ENCODE measurements around the gene RPTOR. TPM values are rescaled to one million over a fixed set of nuclear protein-coding genes. Genes with fewer than 3 reads are reported as not detected.

Gene RPTOR
- total RNA-seq, 1 donor from 2014 or later: 21.8 TPM

DNA sequence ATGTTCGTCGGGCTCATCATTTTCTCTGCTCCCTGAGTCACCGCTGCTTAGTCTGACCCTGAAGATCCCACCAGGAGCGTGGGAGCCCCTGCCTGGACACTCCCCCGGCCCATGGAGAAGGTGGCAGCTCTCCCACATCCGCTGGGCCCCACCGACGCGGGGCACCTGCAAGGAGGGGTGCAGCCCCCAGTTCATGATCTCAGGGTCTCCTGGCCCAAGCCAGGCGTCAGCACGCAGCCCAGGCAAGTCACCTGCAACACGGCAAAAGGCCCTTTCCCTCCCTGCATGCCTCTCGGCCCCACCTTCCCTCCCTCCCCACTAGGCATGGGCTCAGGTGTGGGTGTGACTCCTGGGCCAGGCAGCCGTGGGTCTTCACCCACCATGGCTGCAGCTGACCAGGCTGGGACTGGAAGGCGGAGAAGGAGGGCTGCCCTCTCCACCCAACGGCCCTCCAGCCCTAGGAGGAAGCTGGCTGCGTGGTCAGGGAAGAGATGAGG, 437.3 kb downstream of the RPTOR start:
- Histone ChIP-seq H3K9me3 (replicated peaks) (no peaks in the 10 kb centered on the region), H3K4me3 (no peak overlapping the region), H3K27me3 (ENCODE audit: low read depth) (peaks cover 41% of the 10 kb centered on the region), H3K36me3 (no peaks in the 10 kb centered on the region), H3K4me1 (peaks cover 26% of the 10 kb centered on the region), H3K27ac (replicated peaks) (no peak overlapping the region)
- DNase-seq: no peak
- intact Hi-C loops (cut with micrococcal nuclease): loop anchor here (10.0 kb wide), 1 partner anchor 557 kb away; no protein-coding TSS in a partner anchor
- TF ChIP-seq, protein P1, sequence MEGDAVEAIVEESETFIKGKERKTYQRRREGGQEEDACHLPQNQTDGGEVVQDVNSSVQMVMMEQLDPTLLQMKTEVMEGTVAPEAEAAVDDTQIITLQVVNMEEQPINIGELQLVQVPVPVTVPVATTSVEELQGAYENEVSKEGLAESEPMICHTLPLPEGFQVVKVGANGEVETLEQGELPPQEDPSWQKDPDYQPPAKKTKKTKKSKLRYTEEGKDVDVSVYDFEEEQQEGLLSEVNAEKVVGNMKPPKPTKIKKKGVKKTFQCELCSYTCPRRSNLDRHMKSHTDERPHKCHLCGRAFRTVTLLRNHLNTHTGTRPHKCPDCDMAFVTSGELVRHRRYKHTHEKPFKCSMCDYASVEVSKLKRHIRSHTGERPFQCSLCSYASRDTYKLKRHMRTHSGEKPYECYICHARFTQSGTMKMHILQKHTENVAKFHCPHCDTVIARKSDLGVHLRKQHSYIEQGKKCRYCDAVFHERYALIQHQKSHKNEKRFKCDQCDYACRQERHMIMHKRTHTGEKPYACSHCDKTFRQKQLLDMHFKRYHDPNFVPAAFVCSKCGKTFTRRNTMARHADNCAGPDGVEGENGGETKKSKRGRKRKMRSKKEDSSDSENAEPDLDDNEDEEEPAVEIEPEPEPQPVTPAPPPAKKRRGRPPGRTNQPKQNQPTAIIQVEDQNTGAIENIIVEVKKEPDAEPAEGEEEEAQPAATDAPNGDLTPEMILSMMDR (IDR thresholded peaks at IDR 0.05; ENCODE audit: borderline replicate concordance): no peak

- peaks cover 29% of the 10 kb centered on the region for H3K4me1 ChIP-seq
- H3K9me3 ChIP-seq (replicated peaks): no peaks in the 10 kb centered on the region
- no peak overlapping the region for H3K4me3 ChIP-seq
- peaks cover 41% of the 10 kb centered on the region for H3K27me3 ChIP-seq (ENCODE audit: low read depth)
- no peak for DNase-seq
- no peak overlapping the region for H3K27ac ChIP-seq (replicated peaks)
- TF ChIP-seq, protein P1 (IDR thresholded peaks at IDR 0.05; ENCODE audit: borderline replicate concordance): no peak
- H3K36me3 ChIP-seq: no peaks in the 10 kb centered on the region
- intact Hi-C loops (cut with micrococcal nuclease): loop anchor here (10.0 kb wide), 1 partner anchor 558 kb away; no protein-coding TSS in a partner anchor
Observed at GRCh38 chr17:80982426-80982974, 437.9 kb downstream of the RPTOR start.

DNA sequence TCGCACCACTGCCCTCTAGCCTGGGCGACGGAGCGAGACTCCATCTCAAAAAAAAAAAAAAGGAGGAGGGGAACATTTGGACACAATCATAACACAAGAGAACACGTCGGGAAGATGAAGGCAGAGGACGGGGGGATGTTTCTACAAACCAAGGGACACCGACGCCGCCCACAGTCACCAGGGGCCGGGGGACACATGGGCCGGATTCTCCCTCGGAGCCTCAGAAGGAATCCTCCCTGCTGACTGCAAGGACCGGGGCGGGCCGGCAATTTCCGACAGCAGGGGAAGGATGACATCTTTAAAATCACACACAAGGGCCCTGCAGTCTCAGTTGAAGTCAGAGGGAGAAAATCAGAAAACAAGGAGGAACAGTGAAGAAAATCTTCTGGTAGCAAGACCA, 438.9 kb downstream of the RPTOR start:
- Histone ChIP-seq H3K4me1 (peaks cover 32% of the 10 kb centered on the region), H3K4me3 (no peak overlapping the region), H3K27ac (replicated peaks) (no peak overlapping the region), H3K9me3 (replicated peaks) (no peaks in the 10 kb centered on the region), H3K36me3 (no peaks in the 10 kb centered on the region), H3K27me3 (ENCODE audit: low read depth) (peaks cover 48% of the 10 kb centered on the region)
- DNase-seq: no peak
- TF ChIP-seq, protein P1 (IDR thresholded peaks at IDR 0.05; ENCODE audit: borderline replicate concordance): no peak
- intact Hi-C loops (cut with micrococcal nuclease): loop anchor here (10.0 kb wide), 1 partner anchor 559 kb away; no protein-coding TSS in a partner anchor

DNA sequence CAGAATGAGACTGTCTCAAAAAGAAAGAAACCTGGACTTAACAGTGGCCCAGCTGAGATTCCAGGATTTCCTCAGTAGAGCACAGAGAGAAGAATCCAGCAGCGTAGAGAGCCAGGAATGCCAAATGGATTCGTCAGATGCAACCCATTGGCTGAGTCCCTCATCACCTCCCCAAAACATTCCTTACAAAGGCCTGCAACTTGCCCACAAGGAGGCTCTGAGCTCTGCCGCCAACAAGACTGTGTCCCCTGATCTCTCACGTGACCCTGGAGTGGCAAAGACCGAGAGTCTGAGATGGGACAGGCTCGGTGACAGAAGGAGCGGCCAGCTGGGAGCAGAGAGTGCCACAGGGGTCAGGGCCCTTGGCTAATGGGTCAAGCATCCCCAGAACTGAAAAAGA, 440.1 kb downstream of the RPTOR start:
- Histone ChIP-seq H3K4me1 (peaks cover 31% of the 10 kb centered on the region), H3K27ac (replicated peaks) (no peak overlapping the region)
- no peak for DNase-seq

GRCh38 chr17:80986046-80986445, 441.4 kb downstream of the RPTOR start:
- DNase-seq: no peak
- Histone ChIP-seq H3K27me3 (ENCODE audit: low read depth) (peaks cover 26% of the 10 kb centered on the region), H3K4me1 (peaks cover 27% of the 10 kb centered on the region)

More for the DNA sequence above, 440.1 kb downstream of the RPTOR start:
- intact Hi-C loops (cut with micrococcal nuclease): loop anchor here (10.0 kb wide), 1 partner anchor 560 kb away; no protein-coding TSS in a partner anchor
- no peaks in the 10 kb centered on the region for H3K36me3 ChIP-seq
- H3K27me3 ChIP-seq (ENCODE audit: low read depth): peaks cover 36% of the 10 kb centered on the region
- H3K9me3 ChIP-seq (replicated peaks): no peaks in the 10 kb centered on the region
- H3K4me3 ChIP-seq: no peak overlapping the region
- TF ChIP-seq, protein P1 (IDR thresholded peaks at IDR 0.05; ENCODE audit: borderline replicate concordance): no peak

More at GRCh38 chr17:80986046-80986445, 441.4 kb downstream of the RPTOR start:
- Histone ChIP-seq H3K27ac (replicated peaks) (no peak overlapping the region), H3K9me3 (replicated peaks) (no peaks in the 10 kb centered on the region), H3K36me3 (no peaks in the 10 kb centered on the region), H3K4me3 (no peak overlapping the region)
- intact Hi-C loops (cut with micrococcal nuclease): loop anchor here (10.0 kb wide), 1 partner anchor 561 kb away; no protein-coding TSS in a partner anchor
- TF ChIP-seq, protein P1 (IDR thresholded peaks at IDR 0.05; ENCODE audit: borderline replicate concordance): no peak
